SU-DHL-6 (cell line): ENCODE measurements around the gene APOL2.

Source experiments
- H2AFZ ChIP-seq: fragments of 200-600 bp; sonication (generic); 2 replicates; pipeline ENCODE4 v1.6.1; 2014; ENCODE audit warnings: low read depth, mild to moderate bottlenecking, moderate library complexity, mixed read lengths, antibody characterized with exemption, low read length; ENCODE audit not compliant: severe bottlenecking
- H3F3A ChIP-seq: fragments of 200-600 bp; shearing (Covaris generic); 2 replicates; pipeline ENCODE4 v1.6.0; 2016; ENCODE audit warnings: antibody characterized with exemption, mild to moderate bottlenecking; ENCODE audit not compliant: insufficient read depth
- H3K27ac ChIP-seq: fragments of 200-600 bp; sonication (generic); 2 replicates; pipeline ENCODE4 v1.5.1; 2016; ENCODE audit warnings: low read depth, mild to moderate bottlenecking, low read length, moderate library complexity, mixed read lengths
- H3K27me3 ChIP-seq: fragments of 200-600 bp; sonication (generic), shearing (Covaris generic); 2 replicates; pipeline ENCODE4 v1.6.0; 2014; ENCODE audit warnings: mild to moderate bottlenecking, low read length
- H3K36me3 ChIP-seq: fragments of 200-600 bp; sonication (generic); 2 replicates; pipeline ENCODE4 v1.6.1; 2014; ENCODE audit warnings: mild to moderate bottlenecking, low read length, mixed read lengths
- H3K4me2 ChIP-seq: fragments of 300-600, 200-600 bp; shearing (Covaris generic), sonication (generic); 2 replicates; pipeline ENCODE4 v1.6.0; 2014; ENCODE audit warnings: low read length, low read depth, mild to moderate bottlenecking; ENCODE audit not compliant: poor library complexity, severe bottlenecking
- H3K4me3 ChIP-seq: fragments of 200-600 bp; sonication (generic); 2 replicates; pipeline ENCODE4 v1.5.1; 2014; ENCODE audit warnings: antibody characterized with exemption, low read length, mild to moderate bottlenecking, mixed read lengths; ENCODE audit not compliant: insufficient read depth, poor library complexity, severe bottlenecking
- H3K79me2 ChIP-seq: fragments of 200-600 bp; sonication (generic); 2 replicates; pipeline ENCODE4 v1.6.1; 2014; ENCODE audit warnings: mild to moderate bottlenecking, low read length, moderate library complexity; ENCODE audit not compliant: insufficient read depth
- H3K9ac ChIP-seq: fragments of 200-600 bp; sonication (generic); 2 replicates; pipeline ENCODE4 v1.7.0; 2014; ENCODE audit warnings: mild to moderate bottlenecking, low read length
- H3K9me2 ChIP-seq: fragments of 200-600 bp; sonication (generic); replicated peaks from 2 replicates; pipeline ENCODE4 v1.6.1; 2014; ENCODE audit warnings: low read length; ENCODE audit not compliant: insufficient read depth
- H3K9me3 ChIP-seq: fragments of 200-600 bp; sonication (generic); 2 replicates; pipeline ENCODE4 v1.6.1; 2014; ENCODE audit warnings: low read length, mixed read lengths; ENCODE audit not compliant: insufficient read depth
- H4K20me1 ChIP-seq: fragments of 200-600 bp; sonication (generic); 2 replicates; pipeline ENCODE4 v1.6.1; 2014; ENCODE audit warnings: low read depth, mild to moderate bottlenecking, antibody characterized with exemption, low read length, moderate library complexity, mixed read lengths
- CTCF ChIP-seq: fragments of 200-600 bp; sonication (generic); IDR thresholded peaks from one replicate; pipeline ENCODE4 v1.5.1; 2017; ENCODE audit warnings: antibody characterized with exemption, mild to moderate bottlenecking, low read length, moderate library complexity; ENCODE audit not compliant: insufficient read depth, poor library complexity, severe bottlenecking
- EZH2phosphoT487 ChIP-seq: fragments of 200-600 bp; sonication (generic), shearing (Covaris generic); conservative IDR thresholded peaks from 2 replicates; pipeline ENCODE4 v1.6.1; 2018; ENCODE audit warnings: mild to moderate bottlenecking, antibody characterized with exemption, low read length, moderate library complexity, mixed read lengths

The APOL2 gene

GRCh38 chr22:36197514-36198146 is 41.7 kb downstream of the APOL2 start:
- TF ChIP-seq EZH2phosphoT487 (no peak), CTCF (no peak)
- no peak overlapping the region for H2AFZ ChIP-seq
- no peak overlapping the region for H3K4me2 ChIP-seq
- no peaks in the 10 kb centered on the region for H3K27me3 ChIP-seq
- no peaks in the 10 kb centered on the region for H3K79me2 ChIP-seq
- H3F3A ChIP-seq = no peaks in the 10 kb centered on the region
- H3K4me3 ChIP-seq = no peak overlapping the region
- H3K9me2 ChIP-seq = no peaks in the 10 kb centered on the region
- H3K27ac ChIP-seq = no peak overlapping the region
- no peaks in the 10 kb centered on the region for H3K9me3 ChIP-seq
- no peak overlapping the region for H3K9ac ChIP-seq
- H3K36me3 ChIP-seq = no peaks in the 10 kb centered on the region
- H4K20me1 ChIP-seq = no peaks in the 10 kb centered on the region

GRCh38 chr22:36197065-36197440 is 42.3 kb downstream of the APOL2 start:
- Histone ChIP-seq H3K79me2 (no peaks in the 10 kb centered on the region), H3K9me3 (no peaks in the 10 kb centered on the region), H3K4me2 (no peak overlapping the region), H3K36me3 (no peaks in the 10 kb centered on the region), H3K27me3 (no peaks in the 10 kb centered on the region), H3F3A (no peaks in the 10 kb centered on the region), H4K20me1 (no peaks in the 10 kb centered on the region), H3K9ac (no peak overlapping the region), H3K9me2 (no peaks in the 10 kb centered on the region), H2AFZ (no peak overlapping the region), H3K27ac (no peak overlapping the region), H3K4me3 (no peak overlapping the region)
- TF ChIP-seq CTCF (no peak), EZH2phosphoT487 (no peak)

- no peaks in the 10 kb centered on the region for H3K9me3 ChIP-seq
- no peaks in the 10 kb centered on the region for H3K79me2 ChIP-seq
- no peaks in the 10 kb centered on the region for H3K36me3 ChIP-seq
- H2AFZ ChIP-seq = no peak overlapping the region
- no peak overlapping the region for H3K4me3 ChIP-seq
- no peaks in the 10 kb centered on the region for H3F3A ChIP-seq
- H3K27ac ChIP-seq = no peak overlapping the region
- no peaks in the 10 kb centered on the region for H4K20me1 ChIP-seq
- H3K27me3 ChIP-seq = no peaks in the 10 kb centered on the region
- H3K4me2 ChIP-seq = no peak overlapping the region
- H3K9ac ChIP-seq = no peak overlapping the region
- no peak for TF ChIP-seq CTCF
- TF ChIP-seq EZH2phosphoT487 = no peak
- H3K9me2 ChIP-seq = no peaks in the 10 kb centered on the region
These were observed 42.9 kb downstream of the APOL2 start for GRCh38 chr22:36196254-36197064.
